ENCODE data around the gene LIPT2.

Gene LIPT2

GRCh38 chr11:74494916-74495315 lies 1.4 kb upstream of the LIPT2 start:
- no peak for DNase-seq (ENCODE audit: low spot score)

GRCh38 chr11:74493791-74494630 lies 487 bp upstream of the LIPT2 start:
- peak; percentile 23 for DNase-seq (ENCODE audit: low spot score)

DNA sequence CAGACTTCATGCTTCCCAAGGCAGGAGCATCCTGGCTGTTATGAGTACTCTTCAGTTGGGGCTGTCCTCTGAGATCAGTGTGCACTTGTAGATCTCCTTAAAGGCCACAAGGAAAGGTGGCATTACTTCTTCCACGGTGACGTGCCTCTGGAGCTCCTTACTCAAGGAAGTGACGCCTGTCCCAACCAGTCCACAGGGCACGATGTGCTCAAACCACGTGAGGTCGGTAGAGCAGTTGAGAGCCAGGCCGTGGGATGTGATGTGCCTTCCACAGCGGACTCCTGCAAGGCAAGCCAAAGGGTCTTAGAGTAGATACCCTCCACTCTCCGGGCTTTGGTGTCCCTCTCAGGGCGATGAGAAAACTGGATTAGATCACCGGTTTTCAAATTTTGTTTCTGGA lies 1.4 kb downstream of the LIPT2 start:
- no peak for DNase-seq (ENCODE audit: low spot score)

DNA sequence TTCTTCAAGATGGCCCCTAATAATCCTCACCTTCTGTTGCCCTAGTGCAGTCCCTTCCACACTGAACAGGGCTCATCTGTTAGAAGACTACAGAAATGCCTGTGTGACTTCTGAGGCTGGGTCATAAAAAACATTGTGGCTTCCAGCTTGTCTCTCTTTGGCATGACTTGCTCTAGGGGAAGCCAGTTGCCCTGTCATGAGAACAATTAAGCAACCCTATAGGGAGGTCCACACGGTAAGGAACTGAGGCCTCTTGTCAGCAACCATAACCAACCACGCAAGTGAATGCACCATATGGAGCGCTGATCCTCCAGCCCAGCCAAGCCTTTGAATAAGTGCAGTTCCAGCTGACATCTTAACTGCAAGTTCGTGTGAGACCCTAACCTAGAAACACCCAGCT lies 2.6 kb downstream of the LIPT2 start:
- DNase-seq (ENCODE audit: low spot score), result no peak

- DNase-seq (ENCODE audit: low spot score), result peak; percentile 23
Measured at GRCh38 chr11:74487875-74488274, 5.6 kb downstream of the LIPT2 start.

GRCh38 chr11:74485868-74486267 lies 7.7 kb downstream of the LIPT2 start:
- no peak for DNase-seq (ENCODE audit: low spot score)

DNA sequence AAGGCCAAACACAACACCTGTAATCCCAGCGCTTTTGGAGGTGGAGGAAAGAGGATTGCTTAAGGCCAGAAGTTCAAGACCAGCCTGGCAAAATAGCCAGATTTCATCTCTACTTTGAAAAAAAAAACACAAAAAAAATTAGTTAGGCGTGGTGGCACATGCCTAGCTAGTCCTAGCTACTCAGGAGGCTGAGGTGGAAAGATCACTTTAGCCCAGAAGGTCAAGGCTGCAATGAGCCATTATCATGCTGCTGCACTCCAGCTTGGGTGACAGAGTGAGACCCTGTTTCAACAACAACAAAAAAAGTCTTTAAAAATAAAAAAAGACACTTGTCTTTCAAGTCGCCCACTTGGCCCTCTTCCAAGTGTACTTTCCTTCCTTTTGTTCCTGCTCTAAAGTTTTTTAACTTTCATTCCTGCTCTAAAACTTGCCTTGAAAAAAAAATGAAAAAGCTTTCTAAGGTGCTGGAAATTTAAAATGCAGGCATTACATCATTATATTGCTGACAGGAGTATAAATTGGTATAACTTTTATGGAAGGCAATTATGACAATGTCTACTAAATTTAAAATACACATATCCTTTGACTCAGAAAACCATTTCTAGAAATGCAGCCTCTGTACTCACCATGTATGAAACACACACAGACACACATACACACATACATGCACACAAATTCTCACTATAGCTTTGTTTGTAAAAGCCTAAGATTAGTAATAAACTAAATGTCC lies 12.7 kb downstream of the LIPT2 start:
- DNase-seq (ENCODE audit: low spot score), result no peak

DNA sequence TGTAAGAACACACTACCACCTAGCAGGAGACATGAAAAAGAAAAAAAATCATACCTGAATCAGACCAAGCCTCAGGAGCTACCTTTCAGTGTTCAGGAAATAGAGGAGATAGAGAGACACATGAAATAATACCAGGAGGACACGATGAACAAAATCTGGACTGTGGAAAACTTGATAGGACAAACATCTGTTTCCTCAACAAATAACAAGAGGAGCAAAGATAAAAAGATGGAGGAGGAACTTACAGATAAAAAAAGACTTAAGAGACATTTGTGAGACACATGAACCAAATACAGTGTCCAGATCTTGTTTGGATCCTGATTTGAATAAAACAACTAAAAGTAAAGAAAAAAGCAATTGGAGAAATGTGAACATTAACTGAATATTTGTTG lies 13.8 kb downstream of the LIPT2 start:
- no peak for DNase-seq (ENCODE audit: low spot score)

GRCh38 chr11:74478877-74479731 lies 14.4 kb downstream of the LIPT2 start:
- DNase-seq (ENCODE audit: low spot score), result no peak

DNA sequence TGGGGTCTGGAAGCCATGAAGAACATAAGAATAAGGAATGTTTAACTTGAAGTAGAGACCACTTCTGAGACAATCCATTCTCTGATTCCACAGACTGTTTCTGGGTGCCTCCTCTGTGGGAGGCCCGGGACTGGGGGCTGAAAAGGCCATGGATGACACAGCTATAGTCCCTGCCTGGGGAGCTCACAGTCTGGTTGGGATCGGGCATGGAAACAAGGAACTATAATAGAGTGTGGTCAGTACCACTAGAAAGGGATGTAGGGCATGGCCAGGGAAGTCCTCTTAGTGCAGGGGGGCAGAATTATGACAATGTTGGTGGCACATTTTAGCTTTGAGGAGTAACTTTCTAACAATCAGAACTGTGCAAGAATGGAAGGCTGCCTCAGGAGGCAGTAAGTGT lies 17.0 kb downstream of the LIPT2 start:
- DNase-seq (ENCODE audit: low spot score), result no peak

DNA sequence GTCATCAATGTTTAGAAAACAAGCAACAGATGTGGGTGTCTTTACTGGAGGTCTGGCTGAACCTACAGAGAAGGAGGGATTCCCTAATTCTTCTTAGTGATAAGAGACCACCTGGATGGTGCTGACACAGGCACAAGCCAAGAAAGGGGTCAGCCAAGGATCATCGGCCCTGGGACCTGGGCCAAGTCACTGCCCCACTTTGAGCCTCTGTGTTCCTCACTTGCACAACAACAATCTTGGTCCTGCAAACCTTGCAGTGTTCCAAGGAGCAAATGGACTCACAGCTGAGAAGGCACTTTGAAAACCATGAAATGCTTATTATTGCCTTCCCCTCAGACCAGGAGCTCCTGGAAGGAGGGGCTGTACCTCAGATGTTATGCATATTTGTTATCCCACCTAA lies 19.2 kb downstream of the LIPT2 start:
- DNase-seq (ENCODE audit: low spot score), result no peak

GRCh38 chr11:74473382-74474173 lies 19.9 kb downstream of the LIPT2 start:
- no peak for DNase-seq (ENCODE audit: low spot score)

DNA sequence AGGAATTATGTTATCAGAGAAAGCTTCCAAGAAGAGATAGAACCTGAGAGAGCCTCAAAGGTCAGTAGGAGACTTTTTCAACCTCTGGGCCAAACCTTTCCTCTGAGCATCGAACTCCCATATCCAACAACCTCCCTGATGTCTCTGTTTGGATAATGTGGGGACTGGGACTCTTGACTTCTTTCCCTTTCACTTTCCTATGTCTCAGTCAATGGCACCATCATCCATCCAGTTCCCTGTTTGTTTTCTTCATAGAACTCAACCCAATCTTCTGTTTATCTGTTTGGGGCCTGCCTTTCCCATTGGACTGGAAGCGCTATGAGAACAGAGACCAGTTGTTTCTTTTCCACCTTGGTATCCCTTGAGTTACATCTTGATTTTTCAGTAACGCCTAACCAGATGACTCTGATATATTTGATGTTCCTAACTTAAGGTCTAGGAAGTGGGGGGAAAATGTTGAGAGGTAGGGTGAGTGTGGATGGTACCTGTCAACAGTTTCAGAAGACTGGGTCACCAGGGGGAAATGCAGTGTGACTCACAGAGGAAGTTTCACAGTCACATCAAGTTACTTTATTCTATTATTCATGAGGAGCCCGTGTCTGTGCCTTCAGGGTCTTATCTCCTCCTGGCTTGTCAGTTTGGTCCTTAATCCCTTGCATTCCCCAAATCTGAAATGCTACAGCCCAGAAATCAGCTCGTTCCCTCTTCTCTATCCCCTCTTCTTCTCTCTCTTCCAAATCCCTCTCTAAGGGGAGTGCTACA lies 21.7 kb downstream of the LIPT2 start:
- no peak for DNase-seq (ENCODE audit: low spot score)

DNA sequence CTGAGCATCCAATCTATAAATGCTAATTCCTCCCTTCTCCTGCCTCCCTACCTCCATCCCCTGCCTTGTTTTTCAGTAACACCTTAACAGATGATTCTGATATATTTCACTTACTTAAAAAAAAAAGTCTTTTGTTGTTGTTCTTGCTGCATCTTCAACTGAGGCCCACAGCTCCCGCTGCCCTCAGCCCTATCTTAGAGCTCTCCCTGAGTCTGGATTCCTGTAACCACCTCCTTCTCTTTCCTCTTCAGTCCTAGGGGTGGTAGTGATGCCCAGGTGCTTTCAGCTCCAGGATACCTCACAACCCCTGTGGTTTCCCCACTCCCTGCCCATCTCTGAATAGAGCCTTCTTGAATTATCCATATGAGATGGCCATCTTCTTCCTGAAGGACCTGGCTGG lies 22.5 kb downstream of the LIPT2 start:
- no peak for DNase-seq (ENCODE audit: low spot score)

GRCh38 chr11:74470526-74470925 lies 23.0 kb downstream of the LIPT2 start:
- DNase-seq (ENCODE audit: low spot score), result no peak

DNA sequence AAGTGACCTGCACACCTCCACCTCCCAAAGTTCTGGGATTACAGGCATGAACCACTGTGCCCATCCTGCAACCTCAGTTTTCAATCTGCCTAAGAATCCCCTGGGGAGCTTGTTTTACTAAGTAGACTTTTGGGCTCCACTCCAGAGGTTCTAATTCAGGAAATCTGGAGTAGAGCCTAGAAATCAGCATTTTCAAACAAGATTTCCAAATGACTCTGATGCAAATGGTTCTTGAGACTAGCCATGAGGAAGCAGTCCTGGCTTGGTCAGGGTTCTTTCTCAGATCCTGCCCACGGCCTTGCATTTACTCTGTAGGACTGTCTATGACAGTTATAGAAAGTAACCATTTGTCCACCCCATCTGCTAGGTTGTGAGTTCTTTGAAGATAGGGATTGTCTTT lies 24.6 kb downstream of the LIPT2 start:
- DNase-seq (ENCODE audit: low spot score), result no peak

GRCh38 chr11:74468521-74468920 lies 25.0 kb downstream of the LIPT2 start:
- DNase-seq (ENCODE audit: low spot score), result no peak

- no peak for DNase-seq (ENCODE audit: low spot score)
Measured at GRCh38 chr11:74468058-74468457, 25.5 kb downstream of the LIPT2 start.

- DNase-seq (ENCODE audit: low spot score), result no peak
Measured at GRCh38 chr11:74466916-74467885, 26.3 kb downstream of the LIPT2 start, which contains the start of gene KCNE3. Gene KCNE3, minus strand, starts transcription at chr11:74467549. Its CDS starts 9,986 bp downstream, at chr11:74457563.

DNA sequence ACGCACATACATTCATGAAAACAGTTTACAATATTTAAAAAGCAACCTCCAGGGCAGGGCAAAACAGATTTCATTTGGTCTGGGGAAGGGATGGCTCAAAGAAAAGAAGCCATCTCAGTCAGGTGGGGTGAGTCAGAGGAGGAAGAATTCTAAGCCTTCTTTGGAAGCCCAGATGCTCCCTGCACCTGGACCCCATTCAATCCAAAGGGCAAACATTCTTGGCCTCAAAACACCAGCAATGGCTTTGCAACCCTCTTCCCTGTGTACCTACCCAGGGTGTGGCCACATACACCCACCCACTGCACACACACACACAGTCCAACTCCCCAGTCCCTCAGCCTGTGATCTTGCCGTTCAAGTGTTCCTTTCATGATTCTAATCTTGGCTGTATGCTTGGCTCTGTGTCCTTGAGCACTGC lies 28.2 kb downstream of the LIPT2 start:
- DNase-seq (ENCODE audit: low spot score), result peak; percentile 62
